DMS53 treated with DMSO at 0.1 percent for 48 hours (cell line): Measurements from ENCODE around the gene MYEOV.

ENCODE experiments used
- DNase-seq: peaks from one replicate; lab custom pipeline; 2025; ENCODE audit not compliant: unreplicated experiment; lab: John Stamatoyannopoulos, UW

The MYEOV gene

DNA sequence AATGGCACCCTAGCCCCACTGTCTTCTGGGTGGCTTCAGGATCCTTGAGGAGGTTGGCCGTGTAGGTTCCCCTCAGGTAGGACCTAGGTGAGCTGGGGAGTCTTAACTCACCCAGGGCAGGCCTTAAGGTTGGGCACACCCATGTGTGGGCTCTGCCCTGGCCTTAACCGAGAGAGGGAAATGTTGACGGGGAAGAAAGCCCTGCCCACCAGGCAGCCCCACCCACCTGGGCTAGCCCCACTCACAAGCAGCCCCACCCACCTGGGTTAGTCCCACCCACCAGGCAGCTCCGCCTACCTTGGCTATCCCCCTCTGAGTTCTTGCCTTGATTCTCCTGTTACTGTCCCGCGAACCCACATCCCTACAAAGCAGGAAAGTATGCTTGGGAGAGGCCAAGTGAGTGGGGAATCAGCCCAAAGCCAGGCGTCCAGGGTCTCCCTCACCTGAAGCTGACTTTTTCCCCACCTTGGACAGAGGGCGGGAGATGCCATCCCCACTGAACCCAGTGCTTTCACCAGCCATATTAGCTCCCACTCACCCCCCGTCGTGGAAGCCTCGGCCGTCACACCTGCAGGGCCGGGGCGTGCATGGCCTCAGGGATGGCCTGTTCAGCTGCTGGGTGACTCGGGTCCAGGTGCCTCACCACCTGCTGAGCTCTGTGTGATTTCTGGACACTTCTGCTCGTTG, at the start of gene MYEOV:
Gene MYEOV, plus strand, starts transcription at position 337 of the 687 bp plus-strand sequence. CDS start 1,200 bp downstream, outside the sequence.
- DNase-seq = no peak

DNA sequence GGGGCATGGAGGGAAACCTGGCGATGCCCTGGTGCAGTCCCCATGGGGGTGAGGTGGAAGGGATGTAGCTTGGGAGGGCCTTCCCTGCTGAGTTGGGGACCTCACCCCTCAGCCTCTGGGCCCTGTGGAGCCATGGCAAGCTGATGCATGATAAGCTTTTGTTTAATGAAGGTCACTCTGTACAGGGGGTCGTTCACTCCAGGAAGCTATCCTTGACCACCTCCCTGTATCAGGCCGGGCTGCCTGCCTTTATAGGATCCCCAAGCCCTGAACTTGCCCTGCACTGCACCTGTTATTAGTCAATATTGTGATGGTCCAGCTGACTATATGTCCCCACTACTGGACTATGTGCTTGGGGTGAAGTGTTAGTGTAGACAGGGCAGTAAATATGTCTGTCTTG, 49.7 kb upstream of the MYEOV start:
- DNase-seq = no peak

DNA sequence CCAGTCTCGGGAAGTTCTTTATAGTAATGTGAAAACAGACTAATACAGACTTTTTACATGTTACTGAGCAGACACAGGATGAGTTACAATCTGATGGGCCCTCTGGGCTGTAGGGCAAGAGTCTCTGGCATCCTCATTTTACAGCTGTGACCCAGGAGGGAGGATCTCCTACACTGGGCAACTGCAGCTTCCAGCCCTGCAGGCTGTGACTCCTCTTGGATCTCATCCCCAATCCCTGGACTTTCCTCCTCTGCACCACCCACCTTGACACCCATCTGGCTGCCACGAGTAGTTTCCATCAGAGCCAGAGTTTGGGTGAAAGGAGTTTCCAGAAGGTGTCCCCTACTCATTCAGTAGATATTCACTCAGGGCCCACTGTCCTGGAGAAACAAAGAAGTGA, 48.9 kb upstream of the MYEOV start:
- DNase-seq = no peak

DNA sequence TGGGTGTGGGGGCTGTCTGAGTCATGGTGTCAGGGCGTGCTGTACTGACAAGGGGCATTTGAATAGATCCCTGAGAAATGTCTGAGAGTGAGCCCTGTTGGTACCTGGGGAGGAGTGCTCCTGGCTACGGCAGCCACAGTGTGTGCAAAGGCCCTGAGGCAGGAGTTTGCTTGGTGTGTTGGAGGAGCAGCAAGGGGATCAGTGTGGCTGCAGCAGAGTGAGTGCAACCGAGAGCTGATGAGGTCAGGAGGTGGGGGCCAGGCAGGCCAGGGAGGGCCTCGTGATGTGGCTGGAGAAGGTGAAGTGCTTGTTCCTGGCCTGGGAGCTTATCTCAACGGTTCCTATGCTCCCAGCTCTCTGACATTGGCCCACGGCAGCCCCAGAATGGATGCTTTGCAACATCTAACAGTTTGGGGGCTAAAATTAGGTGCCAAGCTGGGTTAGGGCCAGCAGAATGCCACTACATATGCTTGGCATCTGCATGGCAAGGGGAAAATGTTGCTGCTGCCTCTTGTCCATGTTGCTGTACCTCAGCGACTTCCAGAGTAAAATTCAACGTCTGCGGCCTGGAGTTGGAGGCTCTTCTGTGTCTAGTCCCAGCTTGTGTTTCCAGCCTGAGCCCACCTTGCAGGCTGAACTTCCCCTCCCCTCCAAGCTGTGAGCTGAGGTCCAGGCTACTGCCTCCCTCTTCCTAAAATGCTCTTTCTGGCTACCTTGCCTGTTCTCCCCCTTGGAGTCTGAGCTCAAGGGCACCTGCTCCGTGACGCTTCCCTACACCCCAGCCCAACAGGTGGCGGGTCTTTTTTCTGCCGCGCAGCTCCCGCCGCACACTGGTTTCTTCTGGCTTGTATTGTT, 48.2 kb upstream of the MYEOV start:
- no peak for DNase-seq

DNA sequence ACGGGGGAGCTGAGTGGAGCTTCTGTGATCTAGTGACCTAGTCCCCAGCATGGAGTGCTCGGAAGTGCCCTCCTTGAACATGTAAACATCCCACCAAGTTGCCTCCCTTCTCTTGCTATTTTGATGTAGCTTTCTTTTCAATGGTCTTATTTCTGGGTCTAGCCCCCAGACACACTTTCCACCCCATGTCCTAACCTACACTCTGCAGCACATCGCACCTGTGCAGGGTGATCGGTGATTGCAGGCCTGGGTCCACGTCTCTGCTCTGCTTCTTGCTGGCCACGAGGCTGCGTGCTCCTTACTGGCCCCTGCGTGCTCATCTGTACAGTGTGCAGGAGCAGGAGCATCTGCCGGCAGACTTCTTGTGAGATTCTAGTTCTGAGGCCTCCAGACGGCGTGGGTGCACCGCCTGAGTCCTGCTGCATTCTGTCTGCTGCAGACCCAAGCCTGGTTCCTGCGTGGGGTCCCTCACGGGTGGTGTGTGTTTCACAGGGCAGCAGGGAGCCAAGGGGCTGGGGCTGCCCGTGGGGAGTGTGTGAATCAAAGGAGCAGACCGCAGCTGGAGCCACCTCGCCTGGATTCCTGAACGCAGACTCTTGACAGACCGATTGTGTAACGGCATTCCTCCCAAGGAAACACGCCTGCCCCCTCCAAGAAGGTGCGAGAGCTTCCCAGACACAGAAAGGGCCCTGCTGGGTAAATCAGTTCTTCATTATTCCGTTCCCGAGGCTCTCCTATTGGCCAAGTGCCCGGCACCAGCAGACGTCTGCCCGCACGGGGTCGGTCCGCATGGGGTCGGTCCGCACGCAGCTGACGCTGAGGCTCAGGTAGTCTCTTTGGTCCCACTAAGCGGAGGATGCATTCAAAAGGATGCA, 44.4 kb upstream of the MYEOV start:
- DNase-seq = no peak

DNA sequence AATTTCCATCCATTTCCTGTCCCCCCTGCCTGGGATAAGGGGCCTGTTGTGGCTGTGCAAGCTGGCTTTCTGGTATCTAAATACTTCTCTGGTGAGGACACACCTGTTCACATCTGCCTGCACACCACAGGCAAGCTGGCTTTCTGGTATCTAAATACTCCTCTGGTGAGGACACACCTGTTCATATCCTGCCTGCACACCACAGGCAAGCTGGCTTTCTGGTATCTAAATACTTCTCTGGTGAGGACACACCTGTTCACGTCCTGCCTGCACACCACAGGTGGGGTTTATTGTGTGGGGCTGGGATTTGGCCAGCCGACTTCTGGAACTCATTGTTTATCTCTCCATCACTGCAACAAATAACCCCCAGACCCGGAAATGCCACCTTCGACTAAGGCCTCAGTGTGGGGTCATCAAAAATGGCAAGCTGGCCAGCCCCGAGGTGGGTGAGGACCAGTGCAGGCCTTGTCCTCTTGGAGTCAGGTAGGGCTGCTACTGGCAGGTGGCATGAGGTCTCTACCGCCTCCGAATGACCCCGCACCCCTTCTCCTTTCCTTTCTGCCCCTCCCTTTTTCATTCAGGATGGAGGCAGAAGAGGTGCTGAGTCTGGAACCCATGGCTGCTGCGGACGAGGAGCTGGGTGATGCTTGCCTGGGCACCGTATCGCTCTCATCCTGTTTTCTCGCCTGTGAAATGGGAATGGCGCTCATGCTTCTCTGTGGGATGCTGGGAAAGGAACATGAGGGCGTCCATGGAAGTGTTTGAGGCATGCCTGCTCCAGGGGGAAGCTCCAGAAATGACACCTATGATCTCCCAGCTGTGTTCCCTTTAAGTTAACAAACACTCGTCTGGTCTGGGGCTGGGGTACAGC, 43.5 kb upstream of the MYEOV start:
- no peak for DNase-seq

DNA sequence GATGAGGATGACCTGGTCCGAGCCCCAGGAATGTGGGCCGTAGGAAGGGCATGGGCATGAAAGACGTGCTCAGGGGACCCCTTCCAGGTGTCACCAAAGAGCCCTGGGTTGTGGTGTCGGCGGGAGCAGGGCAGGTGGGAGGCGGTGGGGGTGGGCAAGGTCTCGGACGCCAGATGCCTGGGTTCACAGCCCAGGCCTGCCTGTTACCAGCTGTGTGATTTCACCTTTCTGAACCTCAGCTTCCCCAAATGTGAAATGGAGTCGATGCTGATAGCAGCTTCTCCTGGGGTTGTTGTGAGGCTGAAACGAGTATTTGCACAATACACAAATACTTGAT, 42.9 kb upstream of the MYEOV start:
- DNase-seq = no peak

DNA sequence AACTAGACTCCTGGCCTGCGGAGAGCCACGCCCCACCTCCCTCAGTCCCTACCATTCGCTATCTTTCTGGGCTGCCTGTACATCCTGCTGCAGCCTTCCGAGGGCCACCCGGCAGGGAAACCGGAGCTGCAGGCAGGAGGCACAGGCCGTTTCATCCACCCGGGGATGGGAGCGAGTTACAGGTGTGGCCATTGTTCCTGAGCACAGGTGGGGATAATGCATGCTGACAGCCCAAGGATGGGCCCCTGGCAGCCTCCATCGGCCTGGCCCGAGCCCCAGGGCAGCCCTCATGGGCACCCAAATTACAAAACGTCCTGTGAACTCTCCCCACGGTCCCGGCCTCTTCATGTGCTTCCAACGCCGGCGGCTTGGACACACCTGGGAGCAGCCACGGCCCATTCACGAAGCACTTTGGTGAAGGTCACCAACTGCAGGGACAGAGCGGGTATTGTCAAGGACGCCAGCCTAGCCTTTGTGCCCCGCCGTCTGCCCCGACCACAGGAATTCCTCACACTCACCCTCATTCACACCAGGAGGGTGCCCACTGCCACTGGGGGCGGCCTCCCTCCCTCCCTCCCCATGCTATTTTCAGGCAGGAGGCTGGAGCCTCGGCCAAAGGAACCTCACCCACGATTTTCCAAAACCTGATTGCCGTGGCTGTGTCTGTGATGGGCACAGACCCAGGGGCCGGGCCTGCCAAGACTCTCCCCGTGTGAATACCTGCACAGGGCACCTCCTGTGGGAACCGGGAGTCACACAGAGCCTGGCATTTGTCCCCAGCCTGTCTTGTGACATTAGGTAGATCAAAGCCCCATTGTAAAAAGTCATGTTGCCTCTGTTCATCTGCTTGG, 42.1 kb upstream of the MYEOV start:
- DNase-seq = no peak

DNA sequence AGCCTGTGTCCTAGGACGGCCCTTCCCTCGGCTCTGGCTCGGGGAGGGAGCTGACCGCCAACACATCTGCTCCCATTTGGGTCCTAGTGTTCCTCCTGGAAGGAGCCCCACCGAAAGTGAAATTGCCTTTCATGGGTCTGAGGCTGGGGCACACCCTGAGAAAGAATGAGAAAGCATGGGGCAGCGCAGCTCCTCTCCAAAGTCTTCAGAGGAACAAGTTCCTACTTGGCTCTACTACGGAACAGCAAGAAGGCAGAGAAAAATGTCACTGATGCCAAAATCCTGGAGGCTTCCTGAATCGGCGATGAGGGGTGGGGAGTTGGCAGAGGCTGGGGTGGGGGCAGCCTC, 41.5 kb upstream of the MYEOV start:
- DNase-seq = no peak

DNA sequence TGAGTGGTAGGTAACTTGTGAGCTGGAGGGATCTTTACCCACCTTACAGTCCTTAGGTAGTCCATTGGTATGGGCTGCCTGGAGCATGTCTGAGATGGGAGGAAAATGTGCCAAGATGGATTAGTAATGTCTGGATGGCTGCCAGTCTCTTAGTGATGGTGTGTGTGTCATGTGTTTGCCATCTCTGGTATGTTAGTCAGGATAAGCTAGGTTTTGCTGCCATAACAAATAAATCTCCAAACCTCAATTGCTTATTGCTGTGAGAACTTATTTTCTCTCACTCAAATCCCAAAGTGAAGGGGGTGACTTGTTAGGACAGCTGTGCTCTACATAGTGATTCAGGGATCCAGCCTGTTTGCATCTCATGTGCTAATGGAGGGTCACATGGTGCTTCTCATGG, 40.9 kb upstream of the MYEOV start:
- DNase-seq = no peak

DNA sequence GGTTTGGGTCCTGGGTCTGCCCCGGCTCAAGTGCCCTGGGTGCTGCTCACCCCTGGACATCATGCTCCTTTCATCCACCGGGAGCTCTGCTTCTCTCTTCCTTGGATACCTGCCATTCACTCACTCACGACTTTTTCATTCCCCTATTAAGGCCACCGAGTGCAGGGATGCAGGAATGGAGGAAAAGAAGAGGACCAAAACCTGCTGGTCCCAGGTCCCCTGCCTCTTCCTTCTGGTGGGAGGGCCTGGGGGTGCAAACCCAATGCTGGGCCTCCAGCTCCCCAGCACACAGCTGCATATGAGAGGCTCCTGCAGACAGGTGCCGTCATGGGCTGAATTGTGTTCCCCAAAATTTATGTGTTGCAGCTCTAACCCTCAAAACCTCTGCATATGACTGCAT, 36.8 kb upstream of the MYEOV start:
- no peak for DNase-seq

DNA sequence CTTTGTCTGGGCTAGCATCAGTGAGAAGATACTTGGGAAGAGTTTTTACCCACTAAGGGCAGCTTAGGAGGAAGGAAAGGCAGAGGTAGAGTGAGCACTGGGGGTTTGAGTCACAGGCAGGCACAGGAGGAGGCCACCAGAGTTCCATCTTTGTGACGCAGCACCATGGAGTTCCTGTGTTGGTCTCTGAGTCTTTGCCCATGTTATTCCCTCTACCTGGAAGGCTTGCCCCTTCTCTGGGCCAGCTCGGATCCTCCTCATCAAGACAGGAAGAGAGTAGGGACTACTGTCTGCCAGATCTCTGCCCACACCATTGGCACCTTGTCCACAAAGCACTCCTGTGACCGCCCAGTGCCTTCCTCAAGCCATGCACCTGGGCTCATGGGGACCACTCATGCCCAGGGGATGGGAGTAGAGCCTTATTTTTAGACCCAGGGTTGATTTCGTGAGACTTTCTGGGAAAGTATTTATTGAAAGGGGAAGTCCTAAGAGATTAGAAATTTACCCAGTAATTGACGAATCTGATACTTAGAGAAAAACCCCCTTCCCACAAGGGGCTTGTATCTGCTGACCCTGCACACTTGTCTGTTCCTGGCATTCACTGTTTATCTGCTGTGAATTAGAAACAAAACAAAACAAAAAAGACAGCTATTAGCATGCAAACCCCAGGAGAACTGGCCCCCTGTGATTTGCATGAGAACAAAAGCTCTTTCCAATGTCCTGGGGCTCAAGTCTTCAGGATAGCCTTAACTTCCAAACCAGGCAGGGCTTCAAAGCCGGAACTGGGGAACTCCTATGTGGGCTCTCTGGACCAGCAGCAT, 35.9 kb upstream of the MYEOV start:
- no peak for DNase-seq

DNA sequence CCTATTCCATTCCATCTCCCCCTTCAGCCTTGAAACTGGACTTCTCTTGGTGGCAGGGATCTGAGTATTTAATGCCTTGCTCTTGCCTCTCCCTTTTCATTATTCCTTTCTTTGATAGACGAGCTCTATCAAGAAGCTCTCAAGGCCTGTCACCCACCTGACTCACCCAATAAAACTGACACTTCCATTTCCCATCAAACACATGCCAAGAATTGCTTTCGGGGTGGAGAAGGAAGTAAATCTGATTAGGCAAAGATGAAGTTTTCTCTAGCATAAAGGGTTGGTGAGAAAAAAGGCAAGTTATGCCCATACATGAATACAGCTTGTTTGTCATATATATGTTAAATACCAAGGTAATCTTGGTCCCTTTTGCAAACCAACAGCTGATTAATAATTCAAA, 34.9 kb upstream of the MYEOV start:
- no peak for DNase-seq

DNA sequence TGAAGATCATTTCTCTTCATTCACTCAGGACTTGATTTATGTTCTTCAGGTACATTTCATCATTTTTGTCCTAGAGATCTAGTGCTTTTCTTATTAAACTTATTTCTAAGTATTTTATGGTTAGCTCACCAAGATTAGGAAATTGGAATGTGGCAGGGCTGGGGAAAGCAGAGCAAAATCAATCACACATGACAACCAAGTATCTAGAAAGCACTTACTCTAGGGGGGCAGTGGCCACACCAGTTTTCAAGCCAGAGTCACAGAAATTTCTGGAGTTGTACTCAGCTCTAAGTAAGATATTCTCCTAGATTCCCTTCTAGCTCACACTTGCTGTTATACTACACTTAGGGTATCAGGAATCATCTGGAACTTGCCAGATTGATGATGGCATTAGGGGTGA, 33.3 kb upstream of the MYEOV start:
- no peak for DNase-seq

DNA sequence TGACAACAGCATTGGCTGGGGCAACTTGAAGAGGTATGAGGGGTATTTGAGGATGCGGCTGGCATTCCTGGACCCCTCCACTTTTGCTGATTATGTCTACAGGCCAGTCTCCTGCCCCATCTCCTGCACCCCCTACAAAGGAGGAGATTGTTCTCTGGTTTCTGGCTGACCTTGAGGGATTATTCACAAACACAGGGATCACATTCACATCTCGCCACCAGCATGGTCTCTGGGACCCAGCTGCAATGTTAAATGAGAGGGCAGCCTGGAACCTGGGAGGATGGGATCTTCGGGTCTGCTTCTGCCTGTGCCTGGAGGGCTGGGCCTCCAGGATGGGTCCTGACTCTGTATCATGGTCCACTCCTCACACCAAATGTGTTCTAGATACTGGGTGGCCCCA, 32.8 kb upstream of the MYEOV start:
- DNase-seq = no peak

DNA sequence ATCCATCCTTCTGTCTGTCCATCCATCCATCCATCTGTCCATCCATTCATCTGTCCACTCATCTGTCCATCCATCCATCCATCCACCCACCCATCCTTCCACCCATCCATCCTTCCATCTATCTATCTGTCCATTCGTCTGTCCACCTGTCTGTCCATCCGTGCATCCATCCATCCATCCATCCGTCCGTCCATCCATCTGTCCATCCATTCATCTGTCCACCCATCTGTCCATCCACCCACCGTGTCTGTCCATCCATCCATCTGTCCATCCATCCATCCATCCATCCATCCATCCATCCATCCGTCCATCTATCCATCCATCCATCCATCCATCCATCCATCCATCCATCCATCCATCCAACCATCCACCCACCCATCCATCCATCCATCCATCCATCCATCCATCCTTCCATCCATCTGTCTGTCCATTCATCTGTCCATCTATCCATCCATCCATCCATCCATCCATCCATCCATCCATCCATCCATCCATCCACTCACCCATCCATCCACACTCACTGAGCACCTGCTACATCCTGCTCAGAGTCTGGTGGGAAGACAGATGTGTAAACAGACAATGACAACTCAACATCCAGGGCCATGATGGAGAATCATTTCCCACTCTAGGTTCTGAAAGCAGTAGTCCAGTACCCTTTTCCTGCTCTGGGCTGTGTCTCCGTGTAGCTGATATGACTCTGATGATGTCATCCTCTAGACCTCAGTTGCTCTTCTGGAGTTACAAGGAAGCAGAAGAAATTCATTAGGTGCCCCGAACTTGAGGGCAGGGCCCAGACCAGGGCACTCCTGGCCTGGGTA, 30.8 kb upstream of the MYEOV start:
- no peak for DNase-seq

DNA sequence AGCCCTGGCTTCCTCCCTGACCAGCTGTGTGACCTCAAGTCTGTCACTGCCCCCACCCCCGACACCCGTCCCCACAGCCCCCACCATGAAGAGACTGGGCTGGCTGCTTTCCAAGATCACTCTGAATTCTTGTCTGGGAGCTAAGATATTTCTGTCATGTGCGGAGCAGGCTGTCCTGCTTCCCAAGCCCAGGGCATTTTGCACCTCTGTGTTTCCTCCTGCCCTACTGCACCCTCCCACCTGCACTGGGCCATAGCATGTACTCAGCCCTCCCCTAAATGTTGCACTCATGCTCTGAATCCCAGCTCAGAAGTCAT, 30.3 kb upstream of the MYEOV start:
- DNase-seq = no peak

DNA sequence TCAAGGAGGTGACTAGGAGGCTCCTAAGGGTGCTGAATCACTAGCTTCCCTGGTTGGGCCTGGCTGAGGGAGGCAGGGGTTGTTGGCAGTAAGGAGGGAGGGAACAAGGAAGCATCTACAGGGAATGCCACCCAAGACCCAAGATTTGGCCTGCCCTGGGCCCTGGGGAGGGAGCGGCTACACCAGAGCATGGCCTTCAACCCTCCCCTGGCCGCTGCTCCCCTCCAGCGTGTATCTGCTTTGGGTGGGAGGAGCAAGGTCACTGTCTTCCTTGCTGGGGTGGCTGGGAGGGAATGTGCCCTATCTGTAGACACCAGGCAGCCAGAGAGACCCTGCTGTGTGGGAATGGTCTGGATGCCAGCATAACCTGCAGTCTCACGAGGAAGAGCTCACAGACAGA, 29.5 kb upstream of the MYEOV start:
- no peak for DNase-seq
